Upper lobe of left lung (tissue), 4 donors: Measurements from ENCODE around the gene TUBB3.

ENCODE experiments used
- EP300 ChIP-seq, 4 donors: sonication (generic); formaldehyde crosslinking; IDR thresholded peaks; one replicate each; pipeline ENCODE4 v1.5.1; 2017; ENCODE audit warnings: antibody characterized with exemption in 4 of 4, control low read depth in 2 of 4
- POLR2A ChIP-seq, 4 donors: fragments of 450-650 bp; IDR thresholded peaks; one replicate each; pipeline ENCODE4 v1.5.1; 2016 to 2017; ENCODE audit warnings: antibody characterized with exemption in 4 of 4, mild to moderate bottlenecking in 2 of 4
- POLR2AphosphoS5 ChIP-seq, 2 donors: sonication (generic); formaldehyde crosslinking; IDR thresholded peaks; one replicate each; pipeline ENCODE4 v1.5.1; 2017; ENCODE audit warnings: antibody characterized with exemption in 2 of 2
- TF ChIP-seq, protein P1 (sequence below), 6 experiments: fragments of 450-650 bp in 4 of 6; fragments of 200-600 bp in 2 of 6; sonication (generic) in 2 of 6; IDR thresholded peaks; one replicate each; pipeline ENCODE4 v1.5.1; 2016 to 2019; ENCODE audit warnings: antibody characterized with exemption in 6 of 6

DNA sequence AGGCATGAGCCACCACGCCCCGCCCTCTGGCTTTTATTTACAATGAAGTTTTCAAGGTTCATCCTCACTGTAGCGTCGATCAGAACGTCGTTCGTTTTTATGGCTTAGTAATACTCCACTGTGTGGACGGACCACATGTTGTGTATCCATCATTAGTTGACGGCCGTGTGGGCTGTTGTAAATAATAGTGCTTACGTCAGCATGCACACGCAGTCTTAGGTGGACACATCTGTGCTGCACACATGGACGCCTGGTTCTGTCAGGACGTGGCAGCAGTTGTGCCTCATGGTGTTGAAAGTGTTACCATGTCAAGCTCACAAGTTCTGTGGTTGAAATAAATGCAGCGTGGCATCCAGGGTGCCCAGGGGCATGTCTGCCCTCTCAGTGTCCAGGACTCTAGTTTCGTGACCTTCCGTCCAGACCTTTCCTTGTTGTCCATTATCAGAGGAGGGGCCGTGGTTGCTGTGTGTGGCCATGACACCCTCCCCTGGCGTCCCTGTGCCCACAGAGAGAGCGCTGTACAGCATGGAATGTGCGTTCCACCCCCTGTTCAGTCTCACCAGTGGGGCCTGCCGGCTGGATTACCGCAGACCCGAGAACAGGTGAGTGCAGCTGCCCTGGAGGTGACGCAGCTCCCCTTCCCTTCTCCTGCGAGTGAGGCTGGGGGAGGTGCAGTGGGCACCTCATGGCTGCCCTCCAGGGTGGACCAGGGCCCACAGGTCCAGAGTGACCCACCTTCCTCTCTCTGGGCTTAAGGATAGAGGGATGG lies 27.5 kb upstream of the TUBB3 start:
- TF ChIP-seq, protein P1, sequence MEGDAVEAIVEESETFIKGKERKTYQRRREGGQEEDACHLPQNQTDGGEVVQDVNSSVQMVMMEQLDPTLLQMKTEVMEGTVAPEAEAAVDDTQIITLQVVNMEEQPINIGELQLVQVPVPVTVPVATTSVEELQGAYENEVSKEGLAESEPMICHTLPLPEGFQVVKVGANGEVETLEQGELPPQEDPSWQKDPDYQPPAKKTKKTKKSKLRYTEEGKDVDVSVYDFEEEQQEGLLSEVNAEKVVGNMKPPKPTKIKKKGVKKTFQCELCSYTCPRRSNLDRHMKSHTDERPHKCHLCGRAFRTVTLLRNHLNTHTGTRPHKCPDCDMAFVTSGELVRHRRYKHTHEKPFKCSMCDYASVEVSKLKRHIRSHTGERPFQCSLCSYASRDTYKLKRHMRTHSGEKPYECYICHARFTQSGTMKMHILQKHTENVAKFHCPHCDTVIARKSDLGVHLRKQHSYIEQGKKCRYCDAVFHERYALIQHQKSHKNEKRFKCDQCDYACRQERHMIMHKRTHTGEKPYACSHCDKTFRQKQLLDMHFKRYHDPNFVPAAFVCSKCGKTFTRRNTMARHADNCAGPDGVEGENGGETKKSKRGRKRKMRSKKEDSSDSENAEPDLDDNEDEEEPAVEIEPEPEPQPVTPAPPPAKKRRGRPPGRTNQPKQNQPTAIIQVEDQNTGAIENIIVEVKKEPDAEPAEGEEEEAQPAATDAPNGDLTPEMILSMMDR (IDR thresholded peaks at IDR 0.05): no peak
- TF ChIP-seq POLR2A (IDR thresholded peaks at IDR 0.05) (no peak), EP300 (IDR thresholded peaks at IDR 0.05) (no peak), POLR2AphosphoS5 (IDR thresholded peaks at IDR 0.05) (no peak)
